Measurements from ENCODE around the gene PRSS33. TPM values are rescaled to one million over a fixed set of nuclear protein-coding genes. Genes with fewer than 3 reads are reported as not detected.

The PRSS33 gene
- total RNA-seq, 4 donors from 2014 or later = not detected

DNA sequence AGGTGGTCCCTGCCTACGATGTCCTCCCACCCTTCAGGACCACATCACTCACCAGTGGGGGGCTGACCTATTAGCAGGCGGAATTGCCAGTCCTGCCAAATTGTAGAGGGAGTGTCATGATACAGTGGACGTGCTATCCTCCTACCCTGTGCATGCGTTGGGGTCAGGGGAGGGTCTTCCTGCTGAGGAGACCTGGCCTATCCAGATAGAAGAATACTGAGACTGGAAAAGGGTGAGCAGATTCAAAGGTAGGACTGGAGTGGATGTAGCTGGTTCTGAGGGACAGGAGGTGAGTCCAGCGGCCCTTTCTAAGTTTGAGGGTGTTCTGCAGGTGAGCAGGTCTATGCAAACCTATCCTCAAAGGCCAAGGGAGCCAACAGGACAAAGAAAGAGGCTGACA lies 18.9 kb upstream of the PRSS33 start:
- H3K36me3 ChIP-seq = no peaks in the 10 kb centered on the region
- 76 to 79% methylated on average over 5 of the region's 5 CpGs for WGBS, 2 donors
- no peaks in the 10 kb centered on the region for H3K4me1 ChIP-seq
- peaks cover 0 to 32% (median 8%) of the 10 kb centered on the region in 4 donors for H3K9me3 ChIP-seq
- no peak for DNase-seq (ENCODE audit: low spot score in 2 of 2)
- no peak overlapping the region for H3K4me3 ChIP-seq
- no peak overlapping the region for H3K27ac ChIP-seq
- H3K27me3 ChIP-seq = peaks cover 0 to 9% of the 10 kb centered on the region in 2 donors
- TF ChIP-seq EP300 (IDR thresholded peaks at IDR 0.05) (no peak), POLR2A (IDR thresholded peaks at IDR 0.05) (no peak)
- TF ChIP-seq, protein P1, sequence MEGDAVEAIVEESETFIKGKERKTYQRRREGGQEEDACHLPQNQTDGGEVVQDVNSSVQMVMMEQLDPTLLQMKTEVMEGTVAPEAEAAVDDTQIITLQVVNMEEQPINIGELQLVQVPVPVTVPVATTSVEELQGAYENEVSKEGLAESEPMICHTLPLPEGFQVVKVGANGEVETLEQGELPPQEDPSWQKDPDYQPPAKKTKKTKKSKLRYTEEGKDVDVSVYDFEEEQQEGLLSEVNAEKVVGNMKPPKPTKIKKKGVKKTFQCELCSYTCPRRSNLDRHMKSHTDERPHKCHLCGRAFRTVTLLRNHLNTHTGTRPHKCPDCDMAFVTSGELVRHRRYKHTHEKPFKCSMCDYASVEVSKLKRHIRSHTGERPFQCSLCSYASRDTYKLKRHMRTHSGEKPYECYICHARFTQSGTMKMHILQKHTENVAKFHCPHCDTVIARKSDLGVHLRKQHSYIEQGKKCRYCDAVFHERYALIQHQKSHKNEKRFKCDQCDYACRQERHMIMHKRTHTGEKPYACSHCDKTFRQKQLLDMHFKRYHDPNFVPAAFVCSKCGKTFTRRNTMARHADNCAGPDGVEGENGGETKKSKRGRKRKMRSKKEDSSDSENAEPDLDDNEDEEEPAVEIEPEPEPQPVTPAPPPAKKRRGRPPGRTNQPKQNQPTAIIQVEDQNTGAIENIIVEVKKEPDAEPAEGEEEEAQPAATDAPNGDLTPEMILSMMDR (IDR thresholded peaks at IDR 0.05) = no peak

DNA sequence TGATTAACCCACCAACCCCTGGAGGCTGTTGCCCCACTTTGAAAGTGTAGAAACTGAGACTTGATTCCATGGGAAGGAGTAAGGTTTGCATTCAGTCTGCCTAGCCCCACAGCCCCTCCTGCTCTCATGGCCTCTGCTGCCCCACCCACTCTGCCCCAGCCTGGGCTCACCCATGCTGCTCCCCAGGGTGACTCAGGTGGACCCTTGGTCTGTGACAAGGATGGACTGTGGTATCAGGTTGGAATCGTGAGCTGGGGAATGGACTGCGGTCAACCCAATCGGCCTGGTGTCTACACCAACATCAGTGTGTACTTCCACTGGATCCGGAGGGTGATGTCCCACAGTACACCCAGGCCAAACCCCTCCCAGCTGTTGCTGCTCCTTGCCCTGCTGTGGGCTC lies 17.4 kb upstream of the PRSS33 start:
- no peak overlapping the region for H3K27ac ChIP-seq
- no peak for TF ChIP-seq POLR2A (IDR thresholded peaks at IDR 0.05)
- TF ChIP-seq EP300 (IDR thresholded peaks at IDR 0.05) = no peak
- TF ChIP-seq, protein P1 (IDR thresholded peaks at IDR 0.05) = no peak
- no peaks in the 10 kb centered on the region for H3K4me1 ChIP-seq
- DNase-seq (ENCODE audit: low spot score in 2 of 2) = no peak
- no peaks in the 10 kb centered on the region for H3K27me3 ChIP-seq
- H3K9me3 ChIP-seq = peaks cover 0 to 30% (median 8%) of the 10 kb centered on the region in 4 donors
- H3K36me3 ChIP-seq = no peaks in the 10 kb centered on the region
- WGBS, 2 donors = 84 to 97% methylated on average over 4 of the region's 4 CpGs
- no peak overlapping the region for H3K4me3 ChIP-seq

DNA sequence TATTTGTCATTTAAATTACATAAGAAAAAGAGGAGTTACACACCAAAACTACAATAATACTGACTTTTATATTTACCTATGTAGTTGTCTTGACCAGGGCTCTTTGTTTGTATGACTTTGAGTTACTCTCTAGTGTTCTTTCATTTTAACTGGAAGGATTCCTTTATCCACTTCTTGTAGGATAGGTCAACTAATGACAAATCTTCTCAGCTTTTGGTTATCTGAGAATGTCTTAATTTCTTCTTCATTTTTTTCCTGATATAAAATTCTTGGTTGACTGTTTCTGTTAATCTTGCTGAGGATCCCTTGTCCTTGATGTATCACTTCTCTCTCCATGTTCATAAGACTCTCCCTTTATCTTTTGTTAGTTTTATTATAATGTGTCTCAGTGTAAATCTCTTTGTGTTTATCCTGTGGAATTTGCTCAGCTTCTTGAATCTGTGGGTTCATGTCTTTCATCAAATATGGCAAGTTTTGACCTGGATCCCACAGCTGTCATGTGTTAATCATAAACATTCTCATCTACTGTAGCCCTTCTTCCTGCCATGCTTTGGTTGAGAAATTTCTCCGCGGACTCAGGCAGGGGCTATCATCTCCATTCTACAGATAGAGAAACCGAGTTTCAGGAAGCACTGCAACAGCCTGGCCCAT lies 16.3 kb upstream of the PRSS33 start:
- DNase-seq (ENCODE audit: low spot score in 2 of 2) = no peak
- Histone ChIP-seq H3K27ac (no peak overlapping the region), H3K27me3 (no peaks in the 10 kb centered on the region), H3K4me1 (no peaks in the 10 kb centered on the region), H3K9me3 (peaks cover 0 to 29% (median 8%) of the 10 kb centered on the region in 4 donors), H3K36me3 (no peaks in the 10 kb centered on the region), H3K4me3 (no peak overlapping the region)
- 80% methylated on average over 3 of the region's 3 CpGs for WGBS, 2 donors
- TF ChIP-seq, protein P1 (IDR thresholded peaks at IDR 0.05) = no peak
- TF ChIP-seq EP300 (IDR thresholded peaks at IDR 0.05) = no peak
- TF ChIP-seq POLR2A (IDR thresholded peaks at IDR 0.05) = no peak

DNA sequence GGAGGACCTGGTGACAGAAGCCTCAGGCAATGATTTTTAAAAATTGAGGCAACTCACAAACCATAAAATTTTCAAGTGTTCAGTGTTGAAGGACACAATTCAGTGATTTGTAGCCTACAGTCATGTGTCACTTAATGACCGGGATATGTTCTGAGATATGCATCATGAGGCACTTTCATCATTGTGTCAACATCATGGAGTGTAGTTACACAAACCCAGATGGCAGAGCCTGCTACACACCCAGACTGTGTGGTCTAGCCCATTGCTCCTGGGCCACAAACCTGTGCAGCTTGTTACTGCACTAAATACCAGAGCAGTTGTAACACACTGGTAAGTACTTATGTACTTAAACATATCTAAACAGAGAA lies 12.5 kb upstream of the PRSS33 start:
- H3K4me1 ChIP-seq = no peaks in the 10 kb centered on the region
- TF ChIP-seq POLR2A (IDR thresholded peaks at IDR 0.05) (no peak), EP300 (IDR thresholded peaks at IDR 0.05) (no peak)
- TF ChIP-seq, protein P1 (IDR thresholded peaks at IDR 0.05) = no peak
- peaks cover 0 to 21% (median 8%) of the 10 kb centered on the region in 4 donors for H3K9me3 ChIP-seq
- peaks cover 0 to 10% of the 10 kb centered on the region in 2 donors for H3K27me3 ChIP-seq
- WGBS, 2 donors = 59 to 85% methylated on average over 1 of the region's 1 CpG
- no peak for DNase-seq (ENCODE audit: low spot score in 2 of 2)
- H3K4me3 ChIP-seq = no peak overlapping the region
- H3K36me3 ChIP-seq = no peaks in the 10 kb centered on the region
- no peak overlapping the region for H3K27ac ChIP-seq

DNA sequence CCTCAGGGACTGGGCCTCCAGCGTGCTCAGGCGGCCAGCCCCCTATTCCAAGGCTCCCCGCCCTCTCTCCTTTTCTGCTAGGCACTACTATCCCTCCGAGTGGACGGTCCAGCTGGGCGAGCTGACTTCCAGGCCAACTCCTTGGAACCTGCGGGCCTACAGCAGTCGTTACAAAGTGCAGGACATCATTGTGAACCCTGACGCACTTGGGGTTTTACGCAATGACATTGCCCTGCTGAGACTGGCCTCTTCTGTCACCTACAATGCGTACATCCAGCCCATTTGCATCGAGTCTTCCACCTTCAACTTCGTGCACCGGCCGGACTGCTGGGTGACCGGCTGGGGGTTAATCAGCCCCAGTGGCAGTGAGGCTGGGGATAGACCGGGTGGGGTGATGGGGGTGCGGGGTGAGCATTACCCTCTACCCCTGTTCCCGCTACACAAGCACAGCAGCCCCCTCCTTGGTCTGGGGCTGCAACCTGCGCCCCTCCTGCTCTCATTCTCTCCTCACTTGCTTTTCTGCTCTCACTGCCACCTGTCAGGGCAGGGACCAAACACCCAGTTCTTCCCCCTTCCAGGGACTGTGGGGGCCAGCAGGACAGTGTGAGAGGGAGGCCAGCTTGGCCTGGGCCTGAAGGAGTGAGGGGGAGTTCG lies 12.0 kb upstream of the PRSS33 start:
- DNase-seq (ENCODE audit: low spot score in 2 of 2) = no peak
- TF ChIP-seq, protein P1 (IDR thresholded peaks at IDR 0.05) = no peak
- TF ChIP-seq EP300 (IDR thresholded peaks at IDR 0.05) (no peak), POLR2A (IDR thresholded peaks at IDR 0.05) (no peak)
- H3K9me3 ChIP-seq = peaks cover 0 to 16% (median 7%) of the 10 kb centered on the region in 4 donors
- no peak overlapping the region for H3K27ac ChIP-seq
- H3K4me1 ChIP-seq = no peaks in the 10 kb centered on the region
- no peak overlapping the region for H3K4me3 ChIP-seq
- peaks cover 0 to 15% of the 10 kb centered on the region in 2 donors for H3K27me3 ChIP-seq
- no peaks in the 10 kb centered on the region for H3K36me3 ChIP-seq
- WGBS, 2 donors = 79 to 83% methylated on average over 20 to 21 of the region's 21 CpGs
